IgD-negative memory B cell (primary cell): Measurements from ENCODE around the gene LRRTM4. TPM values are rescaled to one million over a fixed set of nuclear protein-coding genes. Genes with fewer than 3 reads are reported as not detected.

Source experiments
- H3K27ac Mint-ChIP-seq, 3 donors: one replicate each; pipeline ENCODE4 v1.8.0; 2020 to 2022; ENCODE audit warnings: mild to moderate bottlenecking in 3 of 3, mixed read lengths in 3 of 3, moderate library complexity in 1 of 3
- H3K27me3 Mint-ChIP-seq: one replicate; pipeline ENCODE4 v1.8.0; 2021; ENCODE audit warnings: mixed read lengths
- H3K36me3 Mint-ChIP-seq: one replicate; pipeline ENCODE4 v1.8.0; 2020; ENCODE audit warnings: mild to moderate bottlenecking, mixed read lengths
- H3K4me1 Mint-ChIP-seq, 3 donors: one replicate each; pipeline ENCODE4 v1.8.0; 2020 to 2022; ENCODE audit warnings: mixed read lengths in 3 of 3, mild to moderate bottlenecking in 1 of 3
- H3K4me3 Mint-ChIP-seq, 4 donors: one replicate each; pipeline ENCODE4 v1.8.0; 2020 to 2022; ENCODE audit warnings: mild to moderate bottlenecking in 4 of 4, mixed read lengths in 4 of 4, moderate library complexity in 3 of 4
- H3K9me3 Mint-ChIP-seq, 3 donors: one replicate each; pipeline ENCODE4 v1.8.0; 2020 to 2021; ENCODE audit warnings: mixed read lengths in 3 of 3, mild to moderate bottlenecking in 1 of 3
- polyA plus RNA-seq: library from polyadenylated mRNA; unstranded; fragments of 300-500 nt; fragmentation: Illumina TruSeq; gene quantifications from one replicate; pipeline ENCODE4 v1.2.3, GENCODE V29; 2021

The LRRTM4 gene
- polyA plus RNA-seq, 1 donor from 2014 or later: not detected

DNA sequence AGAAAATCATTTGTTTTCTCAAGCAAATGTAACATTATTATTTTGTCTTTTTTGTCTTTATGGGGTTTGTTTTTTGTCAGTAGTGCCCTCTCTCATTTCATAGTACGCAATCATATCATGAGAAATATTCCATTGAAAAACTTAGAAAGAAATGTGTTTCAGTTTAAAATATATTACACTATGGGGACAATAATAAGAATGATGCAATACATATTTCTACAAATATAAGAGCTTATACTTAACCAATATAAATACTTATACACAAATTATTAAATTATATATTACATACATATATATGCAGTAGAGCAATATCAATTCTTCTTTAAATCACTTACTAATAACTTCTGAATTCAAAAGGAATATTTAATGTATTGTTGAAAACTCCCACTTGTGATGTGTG is 13.7 kb downstream of the LRRTM4 start:
- no peaks in the 10 kb centered on the region for H3K4me1 Mint-ChIP-seq
- H3K4me3 Mint-ChIP-seq: no peak overlapping the region

GRCh38 chr2:77507657-77508056 is 14.5 kb downstream of the LRRTM4 start:
- H3K27ac Mint-ChIP-seq: no peak overlapping the region
- H3K4me1 Mint-ChIP-seq: no peaks in the 10 kb centered on the region
- H3K4me3 Mint-ChIP-seq: no peak overlapping the region
- H3K27me3 Mint-ChIP-seq: no peaks in the 10 kb centered on the region
- peaks cover 0 to 4% (median 2%) of the 10 kb centered on the region in 3 donors for H3K9me3 Mint-ChIP-seq
- no peaks in the 10 kb centered on the region for H3K36me3 Mint-ChIP-seq

More for the DNA sequence above, 13.7 kb downstream of the LRRTM4 start:
- Mint-ChIP-seq H3K36me3 (no peaks in the 10 kb centered on the region), H3K27me3 (no peaks in the 10 kb centered on the region), H3K9me3 (peaks cover 0 to 4% (median 2%) of the 10 kb centered on the region in 3 donors), H3K27ac (no peak overlapping the region)

- H3K27ac Mint-ChIP-seq: no peak overlapping the region
- peaks cover 1% of the 10 kb centered on the region for H3K36me3 Mint-ChIP-seq
- H3K9me3 Mint-ChIP-seq: peaks cover 0 to 7% (median 5%) of the 10 kb centered on the region in 3 donors
- no peaks in the 10 kb centered on the region for H3K27me3 Mint-ChIP-seq
- H3K4me1 Mint-ChIP-seq: no peaks in the 10 kb centered on the region
- no peak overlapping the region for H3K4me3 Mint-ChIP-seq
Observed at GRCh38 chr2:77488141-77488540, 34.0 kb downstream of the LRRTM4 start.

GRCh38 chr2:77487074-77487803 is 34.9 kb downstream of the LRRTM4 start:
- Mint-ChIP-seq H3K27me3 (no peaks in the 10 kb centered on the region), H3K4me3 (no peak overlapping the region), H3K9me3 (peaks cover 0 to 7% (median 5%) of the 10 kb centered on the region in 3 donors), H3K4me1 (no peaks in the 10 kb centered on the region), H3K36me3 (peaks cover 1% of the 10 kb centered on the region), H3K27ac (no peak overlapping the region)

DNA sequence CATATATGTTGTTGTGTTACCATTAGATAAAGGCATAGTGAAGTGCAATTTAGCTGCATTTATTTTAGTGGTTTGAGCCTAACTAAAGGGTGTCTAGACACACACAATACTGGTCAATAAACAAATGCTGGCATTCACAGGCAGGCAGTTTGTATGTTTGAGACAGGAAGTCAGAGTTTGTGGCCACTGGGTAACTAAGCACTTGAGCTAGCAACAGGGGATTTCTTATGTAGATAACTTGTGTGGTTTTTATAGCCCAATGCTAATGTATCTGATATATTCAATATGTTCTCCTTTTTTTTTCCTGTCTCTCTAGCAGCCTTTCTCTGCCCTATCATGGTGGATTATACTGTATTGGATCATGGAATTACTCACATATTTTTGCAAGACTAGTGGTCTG is 38.1 kb downstream of the LRRTM4 start:
- Mint-ChIP-seq H3K4me3 (no peak overlapping the region), H3K27ac (no peak overlapping the region), H3K4me1 (no peaks in the 10 kb centered on the region), H3K9me3 (peaks cover 0 to 5% (median 2%) of the 10 kb centered on the region in 3 donors), H3K27me3 (no peaks in the 10 kb centered on the region), H3K36me3 (peaks cover 1% of the 10 kb centered on the region)

DNA sequence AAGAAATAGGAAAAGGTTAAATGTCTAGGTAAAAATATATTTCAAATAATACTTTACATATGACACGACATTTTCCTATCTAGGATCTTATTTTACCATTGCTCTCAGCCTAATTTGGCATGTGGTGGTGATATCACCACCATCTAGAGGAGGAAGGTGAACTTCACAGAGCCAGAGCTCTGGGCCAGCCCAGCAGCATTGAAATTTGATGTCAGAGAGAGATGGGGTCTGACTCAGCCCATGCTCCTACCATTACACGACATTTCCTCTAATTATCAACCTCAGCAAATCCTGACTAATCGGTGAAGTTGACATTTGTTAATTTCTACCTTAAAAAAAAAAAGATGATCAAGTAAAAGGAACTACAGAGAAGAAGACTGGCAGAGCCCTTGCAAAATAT is 42.3 kb downstream of the LRRTM4 start:
- no peaks in the 10 kb centered on the region for H3K4me1 Mint-ChIP-seq
- peaks cover 0 to 6% (median 3%) of the 10 kb centered on the region in 3 donors for H3K9me3 Mint-ChIP-seq
- H3K4me3 Mint-ChIP-seq: no peak overlapping the region
- no peak overlapping the region for H3K27ac Mint-ChIP-seq
- H3K27me3 Mint-ChIP-seq: no peaks in the 10 kb centered on the region
- H3K36me3 Mint-ChIP-seq: no peaks in the 10 kb centered on the region

DNA sequence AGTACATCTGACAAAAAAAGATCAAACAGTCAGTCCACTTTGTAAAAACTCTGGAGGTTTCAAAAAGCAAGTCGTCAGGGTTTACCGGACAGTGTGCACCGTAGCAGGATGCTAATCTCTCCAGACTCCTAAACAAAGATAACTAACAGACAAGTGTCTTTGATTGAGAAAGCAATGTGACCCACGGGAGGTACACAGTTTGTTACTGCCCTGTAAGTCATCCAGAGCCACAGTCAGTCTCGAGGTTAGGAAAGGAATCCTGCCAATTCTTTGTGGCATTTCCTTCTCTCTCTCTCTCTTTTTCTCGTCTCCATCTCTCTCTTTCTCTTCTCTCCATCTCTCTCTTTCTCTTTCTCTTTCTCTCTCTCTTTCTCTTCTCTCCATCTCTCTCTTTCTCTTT is 42.8 kb downstream of the LRRTM4 start:
- Mint-ChIP-seq H3K4me1 (no peaks in the 10 kb centered on the region), H3K4me3 (no peak overlapping the region), H3K9me3 (peaks cover 0 to 6% (median 3%) of the 10 kb centered on the region in 3 donors), H3K36me3 (no peaks in the 10 kb centered on the region), H3K27me3 (no peaks in the 10 kb centered on the region), H3K27ac (no peak overlapping the region)

DNA sequence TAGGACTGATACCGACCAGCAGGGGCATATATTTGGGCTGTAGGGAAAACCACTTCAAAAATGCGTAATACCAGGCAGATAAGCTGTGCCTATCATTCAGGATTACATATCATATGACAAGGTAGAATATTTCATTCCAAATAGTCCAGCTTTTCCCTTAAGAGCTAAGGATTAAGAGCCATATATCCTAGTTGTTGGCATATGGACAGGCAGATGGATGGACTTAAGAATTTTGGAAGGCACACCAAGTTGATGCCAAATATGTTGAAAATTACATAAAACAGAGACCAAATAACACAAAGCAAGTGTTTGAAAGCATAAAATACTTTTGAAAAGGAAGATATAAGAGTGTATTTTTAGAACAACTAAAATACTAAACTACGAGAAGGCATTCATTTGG is 52.1 kb downstream of the LRRTM4 start:
- Mint-ChIP-seq H3K27me3 (no peaks in the 10 kb centered on the region), H3K36me3 (no peaks in the 10 kb centered on the region), H3K4me1 (no peaks in the 10 kb centered on the region), H3K27ac (no peak overlapping the region), H3K9me3 (peaks cover 1 to 13% (median 2%) of the 10 kb centered on the region in 3 donors), H3K4me3 (no peak overlapping the region)

- H3K9me3 Mint-ChIP-seq: peaks cover 1 to 13% (median 2%) of the 10 kb centered on the region in 3 donors
- H3K27ac Mint-ChIP-seq: no peak overlapping the region
- no peaks in the 10 kb centered on the region for H3K36me3 Mint-ChIP-seq
- H3K4me1 Mint-ChIP-seq: no peaks in the 10 kb centered on the region
- H3K27me3 Mint-ChIP-seq: no peaks in the 10 kb centered on the region
- H3K4me3 Mint-ChIP-seq: no peak overlapping the region
Observed at GRCh38 chr2:77469106-77469505, 53.1 kb downstream of the LRRTM4 start.

DNA sequence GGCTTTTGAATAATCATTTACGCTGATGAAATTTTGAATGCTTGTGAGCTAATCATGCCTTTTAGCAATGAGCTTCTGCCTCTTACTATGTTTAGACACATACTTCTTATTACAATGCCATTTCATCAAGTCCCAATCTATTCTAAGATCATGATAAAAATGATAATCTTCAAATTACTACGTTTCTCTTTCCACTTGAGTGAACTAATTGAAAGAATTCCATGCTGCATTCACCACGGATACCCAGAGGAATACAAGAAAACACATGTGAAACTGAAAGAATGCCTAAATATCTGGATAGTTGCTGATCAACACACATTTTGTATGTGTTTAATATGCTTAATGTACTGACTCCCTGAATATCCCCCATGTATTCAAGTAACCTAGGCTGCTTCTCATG is 62.3 kb downstream of the LRRTM4 start:
- Mint-ChIP-seq H3K4me1 (peaks cover 0 to 1% (median 0%) of the 10 kb centered on the region in 3 donors), H3K27me3 (no peaks in the 10 kb centered on the region), H3K4me3 (no peak overlapping the region), H3K27ac (no peak overlapping the region), H3K9me3 (peaks cover 0 to 10% (median 3%) of the 10 kb centered on the region in 3 donors), H3K36me3 (no peaks in the 10 kb centered on the region)

GRCh38 chr2:77458216-77458615 is 64.0 kb downstream of the LRRTM4 start:
- peaks cover 0 to 10% (median 0%) of the 10 kb centered on the region in 3 donors for H3K9me3 Mint-ChIP-seq
- H3K4me3 Mint-ChIP-seq: no peak overlapping the region
- peaks cover 0 to 1% (median 0%) of the 10 kb centered on the region in 3 donors for H3K4me1 Mint-ChIP-seq
- no peak overlapping the region for H3K27ac Mint-ChIP-seq
- H3K27me3 Mint-ChIP-seq: no peaks in the 10 kb centered on the region
- H3K36me3 Mint-ChIP-seq: no peaks in the 10 kb centered on the region

- Mint-ChIP-seq H3K4me3 (no peak overlapping the region), H3K27me3 (no peaks in the 10 kb centered on the region), H3K27ac (no peak overlapping the region), H3K4me1 (peaks cover 0 to 1% (median 0%) of the 10 kb centered on the region in 3 donors), H3K9me3 (peaks cover 0 to 10% (median 0%) of the 10 kb centered on the region in 3 donors), H3K36me3 (no peaks in the 10 kb centered on the region)
Observed at GRCh38 chr2:77457665-77458064, 64.5 kb downstream of the LRRTM4 start.

DNA sequence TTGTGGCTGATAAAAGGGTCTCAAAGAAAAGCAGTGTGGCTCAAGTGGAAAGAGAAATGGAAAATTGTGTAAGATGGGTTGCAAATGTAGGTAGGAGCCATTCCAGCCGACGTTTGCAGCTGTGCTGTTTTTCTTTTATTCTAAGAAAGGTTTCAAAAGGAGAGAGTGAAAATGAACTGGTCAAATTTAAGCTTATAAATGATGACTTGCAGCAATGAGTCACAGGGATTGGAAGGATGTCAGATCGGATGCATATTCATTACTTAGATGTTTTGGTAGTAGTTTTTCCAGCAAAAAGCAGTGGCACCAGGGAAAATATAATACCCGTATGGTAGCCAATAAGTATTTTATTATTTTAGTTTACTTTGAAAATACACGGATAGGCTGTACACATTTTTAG is 79.1 kb downstream of the LRRTM4 start:
- H3K4me3 Mint-ChIP-seq: no peak overlapping the region
- no peaks in the 10 kb centered on the region for H3K36me3 Mint-ChIP-seq
- H3K9me3 Mint-ChIP-seq: peaks cover 0 to 4% (median 0%) of the 10 kb centered on the region in 3 donors
- no peaks in the 10 kb centered on the region for H3K4me1 Mint-ChIP-seq
- no peaks in the 10 kb centered on the region for H3K27me3 Mint-ChIP-seq
- H3K27ac Mint-ChIP-seq: no peak overlapping the region

GRCh38 chr2:77434880-77435279 is 87.3 kb downstream of the LRRTM4 start:
- Mint-ChIP-seq H3K27ac (no peak overlapping the region), H3K36me3 (no peaks in the 10 kb centered on the region), H3K4me3 (no peak overlapping the region), H3K4me1 (no peaks in the 10 kb centered on the region), H3K9me3 (no peaks in the 10 kb centered on the region), H3K27me3 (no peaks in the 10 kb centered on the region)

DNA sequence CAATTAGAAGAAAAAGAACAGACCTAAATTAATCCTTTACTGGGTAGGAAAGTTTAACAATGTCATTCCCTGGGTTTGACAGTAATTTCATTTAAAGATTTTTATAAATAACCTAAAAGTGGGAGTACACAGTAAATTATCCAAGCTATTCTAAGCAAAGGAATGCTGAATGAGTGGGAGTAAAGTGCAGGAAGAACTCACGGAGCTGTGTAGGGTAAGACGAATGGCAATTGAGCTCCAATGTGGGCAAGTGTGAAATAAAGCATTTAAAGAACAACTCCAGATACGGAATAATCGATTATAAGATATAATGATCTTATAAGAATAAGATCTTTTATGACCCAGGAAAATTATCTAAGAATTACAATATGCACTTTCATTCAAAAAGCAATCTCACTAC is 93.2 kb downstream of the LRRTM4 start:
- no peak overlapping the region for H3K27ac Mint-ChIP-seq

DNA sequence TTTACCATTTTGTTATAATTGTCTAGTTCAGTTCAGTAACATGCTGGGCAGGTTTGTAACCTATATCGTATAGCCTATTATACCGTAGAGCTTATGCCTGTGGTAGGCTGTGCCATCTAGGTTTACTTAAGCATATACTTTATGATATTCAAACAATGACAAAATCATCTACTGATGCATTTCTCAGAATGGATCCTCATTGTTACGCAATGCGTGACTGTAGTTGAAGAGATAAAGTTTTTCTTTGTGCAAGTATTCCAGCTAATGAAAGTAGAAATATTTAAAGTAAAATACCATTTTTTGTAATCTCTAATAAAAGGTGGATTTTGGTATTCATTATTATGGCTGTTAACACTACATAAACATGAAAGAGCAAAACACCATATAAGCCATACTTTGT is 100.2 kb downstream of the LRRTM4 start:
- Mint-ChIP-seq H3K27me3 (no peaks in the 10 kb centered on the region), H3K4me1 (no peaks in the 10 kb centered on the region), H3K9me3 (peaks cover 4 to 13% (median 6%) of the 10 kb centered on the region in 3 donors), H3K27ac (no peak overlapping the region), H3K4me3 (no peak overlapping the region), H3K36me3 (no peaks in the 10 kb centered on the region)

More for the DNA sequence above, 93.2 kb downstream of the LRRTM4 start:
- Mint-ChIP-seq H3K27me3 (no peaks in the 10 kb centered on the region), H3K36me3 (no peaks in the 10 kb centered on the region), H3K4me3 (no peak overlapping the region), H3K9me3 (peaks cover 4 to 7% (median 6%) of the 10 kb centered on the region in 3 donors), H3K4me1 (peaks cover 0 to 2% (median 0%) of the 10 kb centered on the region in 3 donors)
